Testis (tissue), 3 donors: Measurements from ENCODE around the gene SCFD2. TPM values are rescaled to one million over a fixed set of nuclear protein-coding genes. Genes with fewer than 3 reads are reported as not detected.

ENCODE experiments used
- DNase-seq: peaks from one replicate; pipeline ENCODE4 v3.0.0-alpha.2; 2019
- H3K27ac ChIP-seq, 2 donors: fragments of 200-600 bp; sonication (generic); one replicate each; pipeline ENCODE4 v1.5.1; 2019
- H3K27me3 ChIP-seq: fragments of 200-600 bp; sonication (generic); one replicate; pipeline ENCODE4 v1.5.1; 2019
- H3K36me3 ChIP-seq: fragments of 200-600 bp; sonication (generic); one replicate; pipeline ENCODE4 v1.5.1; 2017; ENCODE audit warnings: low read depth; ENCODE audit errors: missing control alignments
- H3K4me1 ChIP-seq: fragments of 200-600 bp; sonication (generic); one replicate; pipeline ENCODE4 v1.5.1; 2019
- H3K4me3 ChIP-seq, 2 donors: fragments of 200-600 bp; sonication (generic); one replicate each; pipeline ENCODE4 v1.5.1; 2017 to 2019
- H3K9me3 ChIP-seq: fragments of 200-600 bp; sonication (generic); one replicate; pipeline ENCODE4 v1.5.1; 2017
- CTCF ChIP-seq, 3 experiments: fragments of 450-650 bp in 2 of 3; fragments of 200-600 bp in 1 of 3; sonication (generic) in 1 of 3; IDR thresholded peaks; one replicate each; pipeline ENCODE4 v1.5.1; 2016 to 2019; ENCODE audit warnings: antibody characterized with exemption in 3 of 3, mild to moderate bottlenecking in 2 of 3, moderate library complexity in 1 of 3
- POLR2A ChIP-seq: fragments of 450-650 bp; IDR thresholded peaks from one replicate; pipeline ENCODE4 v1.6.1; 2017; ENCODE audit warnings: antibody characterized with exemption, mild to moderate bottlenecking, moderate library complexity
- WGBS, 2 donors: methylation state at CpG; one replicate each; pipeline ENCODE4 v1.1.5; 2018; 5-methylcytosine and 5-hydroxymethylcytosine counted together
- intact Hi-C: fragments of 100-400 bp; cut with DNase I; formaldehyde crosslinking; loops from one replicate; pipeline ENCODE4 v1.15.1; 2023; ENCODE audit warnings: low total_unique reads
- polyA plus RNA-seq: library from polyadenylated mRNA; stranded (reverse); fragments of 350-450 nt; fragmentation: Illumina TruSeq; extraction: RNeasy Lipid Tissue Mini Kit (QIAGEN cat#74804); gene quantifications from one replicate; pipeline ENCODE4 v1.2.3, GENCODE V29; 2014; ENCODE audit warnings: low read depth, low replicate concordance; ENCODE audit not compliant: insufficient read depth
- total RNA-seq, 2 donors: library from RNA; depleted of rRNA; stranded (reverse); fragments of >200 nt; gene quantifications; one replicate each; pipeline ENCODE4 v1.2.3, GENCODE V29; 2016

Gene SCFD2
- total and polyA plus RNA-seq, 3 donors from 2014 or later: 6.0 to 24.5 (median 21.3) TPM

GRCh38 chr4:52879471-52879870, 486.4 kb downstream of the SCFD2 start:
- no peak for TF ChIP-seq CTCF (IDR thresholded peaks at IDR 0.05)
- TF ChIP-seq POLR2A: no peak
- no peak for DNase-seq
- no peak overlapping the region for H3K4me3 ChIP-seq
- intact Hi-C loops: no loop called here
- H3K27ac ChIP-seq: no peak overlapping the region
- 65 to 74% methylated on average over 3 of the region's 3 CpGs for WGBS, 2 donors
- H3K36me3 ChIP-seq: no peaks in the 10 kb centered on the region
- H3K4me1 ChIP-seq: no peaks in the 10 kb centered on the region
- H3K27me3 ChIP-seq: no peaks in the 10 kb centered on the region
- no peaks in the 10 kb centered on the region for H3K9me3 ChIP-seq

GRCh38 chr4:52877694-52878093, 488.2 kb downstream of the SCFD2 start:
- Histone ChIP-seq H3K4me1 (no peaks in the 10 kb centered on the region), H3K27me3 (no peaks in the 10 kb centered on the region), H3K9me3 (no peaks in the 10 kb centered on the region), H3K27ac (no peak overlapping the region), H3K4me3 (no peak overlapping the region), H3K36me3 (no peaks in the 10 kb centered on the region)
- intact Hi-C loops: no loop called here
- TF ChIP-seq CTCF (IDR thresholded peaks at IDR 0.05): no peak
- no peak for TF ChIP-seq POLR2A
- DNase-seq: no peak
- 94% methylated on average over 6 of the region's 6 CpGs; no CpG with 5 or more reads in 1 of the 2 donors for WGBS, 2 donors

DNA sequence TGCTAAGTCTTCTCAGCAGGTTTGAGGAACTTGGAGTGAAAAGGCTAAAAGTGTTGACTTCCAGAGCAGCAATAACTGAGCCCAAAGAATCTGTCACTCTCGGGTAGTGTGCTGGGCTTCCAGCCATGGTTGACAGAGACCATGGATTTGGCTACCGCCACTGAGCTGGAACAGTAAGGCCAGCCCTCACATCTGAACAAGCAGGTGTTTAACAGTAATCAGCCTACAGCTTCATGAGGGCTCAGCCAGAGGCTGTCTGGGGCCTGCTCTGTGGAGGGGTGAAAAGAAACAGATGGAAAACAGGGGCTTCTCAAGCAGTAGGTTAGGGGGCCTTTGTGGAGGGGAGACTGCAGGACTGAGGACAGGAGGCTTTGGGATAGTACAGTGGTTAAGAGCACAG, 488.8 kb downstream of the SCFD2 start:
- no peak for DNase-seq
- Histone ChIP-seq H3K27ac (no peak overlapping the region), H3K36me3 (no peaks in the 10 kb centered on the region), H3K27me3 (no peaks in the 10 kb centered on the region), H3K9me3 (no peaks in the 10 kb centered on the region), H3K4me3 (no peak overlapping the region), H3K4me1 (no peaks in the 10 kb centered on the region)
- intact Hi-C loops: no loop called here
- WGBS, 2 donors: 96 to 100% methylated on average over 2 of the region's 2 CpGs
- TF ChIP-seq POLR2A (no peak), CTCF (IDR thresholded peaks at IDR 0.05) (no peak)

GRCh38 chr4:52876069-52876468, 489.8 kb downstream of the SCFD2 start:
- no peaks in the 10 kb centered on the region for H3K36me3 ChIP-seq
- TF ChIP-seq POLR2A (no peak), CTCF (IDR thresholded peaks at IDR 0.05) (no peak)
- H3K4me3 ChIP-seq: no peak overlapping the region
- no peaks in the 10 kb centered on the region for H3K27me3 ChIP-seq
- intact Hi-C loops: no loop called here
- WGBS, 2 donors: 92 to 98% methylated on average over 4 of the region's 4 CpGs
- H3K9me3 ChIP-seq: no peaks in the 10 kb centered on the region
- H3K27ac ChIP-seq: no peak overlapping the region
- H3K4me1 ChIP-seq: no peaks in the 10 kb centered on the region
- no peak for DNase-seq

DNA sequence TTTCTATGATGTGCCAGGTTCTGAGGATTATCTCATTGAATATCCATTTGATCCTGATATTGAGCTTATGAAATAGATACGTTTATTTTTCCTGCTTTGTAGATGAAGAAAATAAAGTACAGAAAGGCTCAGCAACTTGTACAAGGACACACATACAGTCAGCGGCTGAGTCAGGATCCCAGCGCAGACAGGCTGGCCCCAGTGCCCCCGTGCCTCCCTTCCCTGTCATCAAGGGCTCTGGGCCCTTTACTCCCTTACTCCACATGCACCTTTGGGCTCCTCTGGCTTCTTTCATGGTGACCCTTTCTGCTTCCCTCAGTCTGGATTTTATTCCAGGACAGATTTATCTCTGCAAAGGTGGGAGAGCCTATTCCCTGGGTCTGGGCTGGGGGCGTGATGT, 490.9 kb downstream of the SCFD2 start:
- Histone ChIP-seq H3K9me3 (no peaks in the 10 kb centered on the region), H3K4me1 (no peaks in the 10 kb centered on the region), H3K36me3 (no peaks in the 10 kb centered on the region), H3K4me3 (no peak overlapping the region), H3K27me3 (no peaks in the 10 kb centered on the region), H3K27ac (no peak overlapping the region)
- DNase-seq: no peak
- intact Hi-C loops: no loop called here
- TF ChIP-seq CTCF (IDR thresholded peaks at IDR 0.05) (no peak), POLR2A (no peak)
- 86 to 94% methylated on average over 5 of the region's 5 CpGs for WGBS, 2 donors
